ENCODE results near the gene RAB11FIP4.
A peak's percentile ranks its signal among the peaks of the same experiment; 100 is the strongest.

Gene RAB11FIP4

GRCh38 chr17:31521632-31522283 lies 130.3 kb downstream of the RAB11FIP4 start:
- DNase-seq (ENCODE audit: low spot score): no peak

GRCh38 chr17:31522284-31522931 lies 130.9 kb downstream of the RAB11FIP4 start:
- no peak for TF ChIP-seq CTCF (IDR thresholded peaks at IDR 0.05)
- Histone ChIP-seq H3K27ac (no peak overlapping the region), H3K4me3 (no peak overlapping the region)
- DNase-seq (ENCODE audit: low spot score): no peak

More at GRCh38 chr17:31521632-31522283, 130.3 kb downstream of the RAB11FIP4 start:
- no peak for TF ChIP-seq CTCF (IDR thresholded peaks at IDR 0.05)
- Histone ChIP-seq H3K4me3 (no peak overlapping the region), H3K27ac (no peak overlapping the region)

- no peak overlapping the region for H3K4me3 ChIP-seq
- no peak overlapping the region for H3K27ac ChIP-seq
- TF ChIP-seq CTCF (IDR thresholded peaks at IDR 0.05): no peak
- no peak for DNase-seq (ENCODE audit: low spot score)
These were observed 131.6 kb downstream of the RAB11FIP4 start for GRCh38 chr17:31522987-31523495.

- Histone ChIP-seq H3K27ac (no peak overlapping the region), H3K4me3 (no peak overlapping the region)
- DNase-seq (ENCODE audit: low spot score): no peak
- no peak for TF ChIP-seq CTCF (IDR thresholded peaks at IDR 0.05)
These were observed 132.6 kb downstream of the RAB11FIP4 start for GRCh38 chr17:31523862-31524730.

GRCh38 chr17:31524926-31525800 lies 133.7 kb downstream of the RAB11FIP4 start:
- DNase-seq (ENCODE audit: low spot score): peak; percentile 84
- H3K4me3 ChIP-seq: no peak overlapping the region
- peak; percentile 85 for TF ChIP-seq CTCF (IDR thresholded peaks at IDR 0.05)
- H3K27ac ChIP-seq: no peak overlapping the region

- TF ChIP-seq CTCF (IDR thresholded peaks at IDR 0.05): no peak
These were observed 134.5 kb downstream of the RAB11FIP4 start for GRCh38 chr17:31525801-31526549.

More at GRCh38 chr17:31525801-31526549, 134.5 kb downstream of the RAB11FIP4 start:
- no peak for DNase-seq (ENCODE audit: low spot score)
- Histone ChIP-seq H3K27ac (no peak overlapping the region), H3K4me3 (no peak overlapping the region)

All from coronary artery (tissue), 2 donors.